C4-2B (cell line): ENCODE results near the gene TSC22D4.
A peak's percentile ranks its signal among the peaks of the same experiment; 100 is the strongest.

ENCODE experiments used
- H3K27ac ChIP-seq: fragments of 450-650 bp; 2 replicates; pipeline ENCODE4 v1.5.1; 2017
- CTCF ChIP-seq: fragments of 450-650 bp; conservative IDR thresholded peaks from 2 replicates; pipeline ENCODE4 v1.5.1; 2017; ENCODE audit warnings: mild to moderate bottlenecking
- ZFX ChIP-seq: fragments of 450-650 bp; IDR thresholded peaks from 2 replicates; pipeline ENCODE4 v1.6.1; 2017

TSC22D4 gene

GRCh38 chr7:100476101-100476780 lies 2.8 kb downstream of the TSC22D4 start:
- no peak overlapping the region for H3K27ac ChIP-seq
- TF ChIP-seq ZFX (no peak), CTCF (no peak)

DNA sequence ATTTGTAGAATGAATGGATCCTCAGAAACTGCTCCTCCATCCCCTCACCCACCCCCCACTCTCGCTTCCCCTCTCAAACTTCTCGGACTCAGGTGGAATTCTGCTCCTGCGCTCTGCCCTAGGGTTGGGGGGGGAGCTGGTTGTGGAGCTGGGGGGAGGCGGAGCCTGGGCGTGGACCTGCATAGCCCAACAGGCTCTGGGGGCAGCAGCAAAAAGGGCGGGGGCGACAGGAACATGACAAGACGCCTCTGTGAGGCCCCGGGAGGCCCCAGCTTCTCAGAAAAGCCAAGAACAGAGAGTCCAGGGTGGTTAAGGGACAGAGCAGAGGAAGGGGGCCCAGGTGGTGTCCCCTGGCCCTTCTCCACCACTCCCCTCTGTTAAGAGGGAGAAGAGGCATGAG lies 3.5 kb downstream of the TSC22D4 start:
- no peak for TF ChIP-seq ZFX
- TF ChIP-seq CTCF = no peak
- no peak overlapping the region for H3K27ac ChIP-seq

GRCh38 chr7:100472854-100473499 lies 6.0 kb downstream of the TSC22D4 start:
- no peak overlapping the region for H3K27ac ChIP-seq

DNA sequence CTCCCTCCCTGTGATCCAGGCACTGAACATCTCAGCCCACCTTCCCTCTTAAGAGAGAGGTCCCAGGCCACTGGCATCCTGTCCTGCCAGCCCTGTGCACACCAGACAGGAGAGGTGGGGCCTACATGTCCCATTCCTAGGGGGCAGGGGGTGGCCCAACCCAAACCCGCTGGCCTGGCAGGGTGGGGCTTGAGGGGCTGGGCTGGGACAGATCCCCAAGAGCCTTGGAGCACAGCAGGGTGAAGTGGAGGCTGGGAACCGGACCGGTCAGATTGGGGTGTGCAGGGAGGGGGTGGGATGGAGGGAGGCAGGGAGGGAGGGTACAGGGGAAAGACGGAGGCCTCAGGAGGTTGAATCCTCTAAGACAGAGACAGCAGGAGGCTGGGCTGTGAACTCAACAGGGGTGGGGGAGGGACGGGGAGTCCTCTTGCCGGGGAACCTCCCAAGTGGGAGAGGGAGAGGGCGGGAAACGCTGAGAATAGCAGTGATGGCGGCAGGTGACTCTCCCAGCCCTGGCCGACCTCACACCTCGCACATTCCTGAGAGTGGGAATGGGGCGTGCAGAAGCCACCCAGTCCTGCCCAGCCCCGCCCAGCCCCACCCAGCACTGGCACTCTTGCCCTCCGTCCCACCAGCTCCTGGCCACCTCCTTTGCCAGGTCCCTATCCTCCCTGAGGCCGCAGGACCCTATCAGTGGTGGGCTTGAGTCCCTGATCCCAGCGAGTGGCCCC lies 6.7 kb downstream of the TSC22D4 start:
- TF ChIP-seq ZFX (no peak), CTCF (no peak)
- no peak overlapping the region for H3K27ac ChIP-seq

More at GRCh38 chr7:100472854-100473499, 6.0 kb downstream of the TSC22D4 start:
- no peak for TF ChIP-seq ZFX
- no peak for TF ChIP-seq CTCF

GRCh38 chr7:100471021-100471420 lies 8.0 kb downstream of the TSC22D4 start:
- no peak overlapping the region for H3K27ac ChIP-seq
- TF ChIP-seq ZFX (no peak), CTCF (no peak)

DNA sequence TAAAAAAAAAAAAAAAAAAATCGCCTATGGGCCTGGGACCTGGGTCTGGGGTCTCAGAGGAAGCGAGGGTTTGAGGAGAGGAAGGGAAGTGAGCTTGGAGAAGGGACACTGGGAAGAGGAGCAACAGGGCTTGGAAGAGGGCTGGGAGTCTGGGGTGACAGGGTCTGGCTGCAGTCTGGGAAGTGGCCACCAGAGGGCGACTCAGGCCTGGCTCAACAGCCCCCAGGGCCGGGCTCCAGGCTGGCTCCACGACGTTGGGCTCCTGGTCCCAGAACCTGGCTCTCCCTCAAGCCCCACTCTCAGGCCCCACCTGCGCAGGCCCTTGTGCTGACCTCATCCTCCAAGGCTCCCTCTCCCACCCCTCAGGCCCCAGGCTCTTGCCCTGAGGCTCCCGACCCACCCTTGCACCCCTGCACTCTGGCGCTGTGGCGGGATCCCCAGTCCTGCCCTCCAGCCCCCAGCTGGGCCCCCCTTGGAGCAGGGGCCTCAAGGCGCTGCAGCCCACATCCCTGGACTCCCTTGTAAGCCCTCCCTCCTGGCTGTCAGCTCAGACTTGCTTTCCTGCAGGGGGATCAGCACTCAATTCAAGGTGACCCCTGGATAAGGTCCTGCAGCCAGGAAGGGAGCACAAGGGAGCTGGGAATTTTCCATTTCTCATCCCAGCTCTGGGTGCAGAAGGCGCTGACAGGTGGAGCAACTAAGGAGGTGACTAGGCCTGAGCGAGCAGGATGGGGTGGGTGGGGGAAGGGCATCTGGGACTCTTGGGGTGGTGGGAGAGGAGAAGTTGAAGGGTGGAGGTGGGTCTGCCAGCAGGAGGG lies 9.6 kb downstream of the TSC22D4 start:
- H3K27ac ChIP-seq = no peak overlapping the region
- TF ChIP-seq ZFX = no peak
- TF ChIP-seq CTCF = peak; percentile 98
